Measurements from ENCODE around the gene ACOT11.
"Not testable (repeated sequence)": the region's sequence is repeated elsewhere in the genome, so short reads cannot be mapped to it uniquely, and the experiment has no call there.

ACOT11 gene

DNA sequence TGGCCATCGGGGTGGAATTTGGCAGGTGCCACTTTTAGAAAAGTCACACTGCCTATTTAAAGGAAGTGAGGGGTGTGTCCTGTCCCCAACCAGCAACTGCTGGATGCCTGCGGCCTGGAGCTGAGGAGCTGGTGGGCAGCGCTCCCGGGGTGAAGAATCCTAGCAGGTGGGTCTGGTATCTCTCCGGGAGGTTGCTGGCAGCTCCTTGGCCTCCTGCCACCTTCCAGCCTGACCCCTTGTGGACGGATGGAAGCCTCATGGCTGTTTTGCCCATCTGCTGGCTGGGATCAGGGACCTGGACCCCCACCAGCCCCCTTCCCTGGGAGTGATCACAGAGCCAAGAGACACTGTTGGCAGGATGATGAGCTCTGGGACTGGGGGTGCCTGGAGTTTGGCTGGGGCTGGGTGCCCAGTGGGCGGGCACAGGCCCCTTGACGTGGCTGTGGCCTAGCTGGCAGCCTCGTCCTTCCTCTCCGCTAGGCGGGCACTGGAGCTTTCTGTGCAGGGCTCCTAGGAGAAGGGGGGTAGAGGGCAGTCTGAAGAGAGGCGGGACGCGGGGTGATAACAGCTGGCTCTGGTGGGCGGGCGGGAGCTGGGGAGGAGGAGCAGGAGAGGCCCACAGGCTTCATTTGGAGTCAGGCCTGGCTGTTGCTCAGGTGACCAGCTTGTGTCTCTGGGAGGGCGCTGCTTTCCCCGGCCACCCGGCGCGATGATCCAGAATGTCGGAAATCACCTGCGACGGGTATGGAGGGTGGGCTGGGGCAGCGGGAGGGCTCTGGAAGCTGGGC is at the start of gene ACOT11:
ACOT11 (plus strand) TSS at position 628 of the 788 bp plus-strand sequence; CDS start at position 710, 82 bp downstream.
- DNase-seq = no peak

- no peak for DNase-seq
Measured at GRCh38 chr1:54498383-54499096, 49.5 kb upstream of the ACOT11 start.

DNA sequence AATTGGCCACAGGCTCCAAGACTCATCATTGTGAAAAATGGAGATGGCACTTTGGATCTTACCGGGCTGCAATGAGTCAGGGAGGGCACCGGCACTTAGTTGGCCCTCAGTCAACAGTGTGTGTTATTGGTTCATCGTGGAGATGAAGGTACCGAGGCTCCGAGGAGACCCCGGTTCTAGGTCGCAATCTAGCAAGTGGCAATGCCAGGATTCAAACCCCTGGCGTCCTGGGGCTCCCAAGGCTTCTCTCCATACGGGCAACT is 49.0 kb upstream of the ACOT11 start:
- no peak for DNase-seq

DNA sequence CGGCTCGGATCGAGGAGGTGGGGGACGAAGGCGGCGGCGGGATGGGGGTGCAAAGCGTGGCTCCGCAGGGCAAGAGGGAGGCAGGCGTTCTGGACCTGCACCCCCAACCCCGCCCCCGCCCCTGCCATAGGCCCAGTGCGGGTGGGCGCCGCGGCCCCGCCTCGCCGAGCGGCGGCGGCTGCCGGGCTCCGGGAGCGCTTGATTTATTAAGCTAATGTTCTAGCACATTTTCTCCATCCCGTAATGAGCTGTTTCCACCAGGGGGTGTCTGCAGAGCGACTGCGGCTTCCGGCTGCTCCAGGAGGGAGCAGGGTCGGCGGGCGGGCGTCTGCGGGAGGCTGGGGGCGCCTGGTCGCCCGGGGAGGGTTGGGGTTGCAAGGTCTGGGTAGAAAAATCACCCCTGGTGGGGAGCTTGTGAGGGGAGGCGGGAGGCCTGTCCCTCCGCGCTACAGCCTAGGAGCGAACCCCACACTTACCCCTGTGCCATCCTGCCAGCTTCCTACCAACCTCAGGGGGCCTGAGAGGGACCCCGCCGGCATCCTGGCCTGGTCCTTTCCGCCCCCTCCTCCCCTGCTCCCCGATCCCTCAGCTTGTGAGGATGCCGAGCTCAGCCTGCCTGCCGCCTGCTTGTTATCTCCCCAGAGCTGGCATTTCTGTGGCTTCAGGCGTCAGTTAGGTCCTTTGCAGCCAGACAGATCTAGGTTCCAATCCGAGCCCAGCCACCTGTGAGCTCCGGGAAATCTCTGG is 48.5 kb upstream of the ACOT11 start:
- peak; percentile 33 for DNase-seq

DNA sequence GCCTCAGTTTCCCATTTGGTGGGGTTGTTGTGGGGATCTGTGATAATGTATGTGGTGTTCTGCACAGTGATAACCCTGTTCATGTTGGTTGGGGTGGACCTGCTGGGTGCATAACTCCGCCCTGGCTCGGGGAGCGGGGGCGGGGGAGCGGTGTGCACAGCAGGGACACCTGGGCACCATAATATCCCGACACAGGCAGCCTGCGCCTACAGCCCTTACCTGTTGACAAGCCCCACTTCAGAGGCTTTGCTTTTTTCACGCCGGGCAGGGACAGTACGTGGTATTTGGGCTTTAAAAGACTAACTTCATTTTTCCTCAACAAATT is 48.0 kb upstream of the ACOT11 start:
- DNase-seq = no peak

DNA sequence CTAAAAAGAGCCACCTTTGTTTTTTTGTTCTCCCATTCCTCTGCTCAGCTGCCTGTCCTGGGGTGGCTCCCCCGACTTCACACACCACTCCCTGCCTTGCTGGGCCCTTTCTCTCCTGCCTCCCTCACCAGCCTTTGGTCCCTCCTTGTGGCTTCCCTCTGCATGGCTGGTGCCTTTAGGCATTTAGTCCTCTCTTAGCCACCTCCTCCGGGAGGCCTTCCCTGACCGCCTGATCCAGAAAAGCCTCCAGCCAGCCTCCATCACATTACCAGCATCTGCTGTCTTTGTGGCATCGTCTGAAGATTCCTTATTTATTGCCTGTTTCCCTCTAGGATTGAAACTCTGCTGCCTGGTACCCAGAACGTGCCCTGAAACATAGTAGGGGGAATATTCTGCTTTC is 46.2 kb upstream of the ACOT11 start:
- DNase-seq = no peak

GRCh38 chr1:54502342-54502741 is 45.7 kb upstream of the ACOT11 start:
- no peak for DNase-seq

DNA sequence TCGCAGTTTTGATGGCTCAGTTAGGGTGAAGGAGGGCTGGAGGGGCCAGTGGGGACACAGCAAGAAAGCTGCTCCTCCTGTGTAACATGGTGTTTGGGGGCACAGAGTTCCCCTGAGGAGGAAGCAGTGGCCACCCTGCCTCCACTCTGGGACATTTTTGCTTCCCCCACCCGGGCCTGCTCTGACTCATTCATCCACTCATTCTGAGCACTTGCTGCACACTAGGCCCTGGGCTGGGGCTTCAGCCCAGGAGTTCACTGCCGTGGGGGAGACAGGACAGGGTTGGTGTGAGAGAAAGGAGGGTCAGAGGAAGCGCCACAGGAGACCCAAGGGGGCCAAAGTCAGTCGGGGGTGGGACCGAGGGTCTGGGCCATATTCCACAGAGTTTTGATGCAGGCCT is 41.4 kb upstream of the ACOT11 start:
- no peak for DNase-seq

- no peak for DNase-seq
Measured at GRCh38 chr1:54507033-54507870, 40.8 kb upstream of the ACOT11 start.

DNA sequence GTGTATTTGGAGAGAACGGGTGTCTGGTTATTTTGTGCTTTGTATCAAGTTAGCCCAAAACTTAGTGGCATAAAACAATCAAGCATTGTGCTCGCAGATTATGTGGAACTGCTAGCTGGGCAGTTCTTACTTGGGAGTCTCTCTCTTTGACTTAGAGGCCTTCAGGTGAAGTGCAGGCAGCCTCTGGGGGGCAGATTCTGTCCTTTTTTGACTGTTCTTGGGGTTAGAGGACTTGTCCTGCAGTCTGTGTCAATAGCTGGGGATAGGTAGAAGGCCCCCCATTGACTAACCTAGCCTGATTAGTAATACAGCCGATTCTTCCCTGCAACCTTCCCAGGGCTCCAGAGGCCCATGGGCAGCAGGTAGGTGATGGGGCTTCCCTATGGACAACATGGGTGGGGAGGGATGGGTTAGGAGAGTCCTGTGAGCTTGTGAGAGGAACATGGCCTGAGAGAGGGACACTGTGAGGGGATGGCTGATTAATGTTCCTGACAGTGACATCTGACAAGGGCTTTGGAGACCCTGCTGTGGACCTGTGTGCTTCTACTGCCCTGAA is 37.2 kb upstream of the ACOT11 start:
- no peak for DNase-seq

DNA sequence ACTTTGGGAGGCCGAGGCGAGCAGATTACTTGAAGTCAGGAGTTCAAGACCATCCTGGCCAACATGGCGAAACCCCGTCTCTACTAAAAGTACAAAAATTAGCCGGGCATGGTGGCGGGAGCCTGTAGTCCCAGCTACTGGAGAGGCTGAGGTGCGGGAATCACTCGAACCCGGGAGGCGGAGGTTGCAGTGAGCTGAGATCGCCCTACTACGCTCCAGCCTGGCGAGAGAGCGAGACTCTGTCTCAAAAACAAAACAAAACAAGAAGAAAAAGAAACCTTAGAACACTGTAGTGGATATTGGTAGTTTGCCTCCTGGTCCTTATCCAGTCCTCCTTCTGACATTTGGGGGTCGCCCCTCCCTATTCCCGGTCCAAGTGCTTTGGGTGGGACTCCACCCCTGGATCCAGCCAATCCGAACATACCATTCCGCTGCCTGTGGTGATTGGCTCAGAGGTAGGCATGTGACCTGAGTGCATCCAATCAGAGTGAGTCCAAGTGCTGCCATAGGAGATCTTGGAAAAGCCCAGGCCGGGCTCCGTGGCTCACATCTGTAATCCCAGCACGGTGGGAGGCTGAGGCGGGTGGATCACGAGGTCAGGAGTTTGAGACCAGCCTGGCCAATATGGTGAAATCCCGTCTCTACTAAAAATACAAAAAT is 34.0 kb upstream of the ACOT11 start:
- DNase-seq = not testable (repeated sequence)

- DNase-seq = no peak
Measured at GRCh38 chr1:54516249-54516920, 31.6 kb upstream of the ACOT11 start.

- no peak for DNase-seq
Measured at GRCh38 chr1:54517496-54517895, 30.5 kb upstream of the ACOT11 start.

- DNase-seq = no peak
Measured at GRCh38 chr1:54518489-54518888, 29.5 kb upstream of the ACOT11 start.

- no peak for DNase-seq
Measured at GRCh38 chr1:54519709-54520108, 28.3 kb upstream of the ACOT11 start.

GRCh38 chr1:54520631-54521321 is 27.3 kb upstream of the ACOT11 start:
- DNase-seq = no peak

- not testable (repeated sequence) for DNase-seq
Measured at GRCh38 chr1:54526565-54526964, 21.5 kb upstream of the ACOT11 start.

GRCh38 chr1:54528613-54529012 is 19.4 kb upstream of the ACOT11 start:
- no peak for DNase-seq

- DNase-seq = no peak
Measured at GRCh38 chr1:54532033-54532432, 16.0 kb upstream of the ACOT11 start.

DNA sequence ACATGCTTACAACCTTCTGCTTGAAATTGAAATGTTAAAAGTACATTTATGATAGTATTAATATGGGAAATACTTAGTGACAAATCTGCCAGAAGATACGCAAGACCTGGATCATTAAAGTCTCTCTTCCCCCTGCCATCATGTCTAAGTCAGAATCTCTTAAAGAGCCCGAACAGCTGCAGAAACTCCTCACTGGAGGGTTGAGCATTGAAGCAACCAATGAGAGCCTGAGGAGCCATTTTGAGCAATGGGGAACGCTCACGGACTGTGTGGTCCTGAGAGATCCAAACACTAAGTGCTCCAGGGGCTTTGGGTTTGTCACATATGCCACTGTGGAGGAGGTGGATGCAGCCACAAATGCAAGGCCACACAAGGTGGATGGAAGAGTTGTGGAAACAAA is 11.4 kb upstream of the ACOT11 start:
- DNase-seq = not testable (repeated sequence)

DNA sequence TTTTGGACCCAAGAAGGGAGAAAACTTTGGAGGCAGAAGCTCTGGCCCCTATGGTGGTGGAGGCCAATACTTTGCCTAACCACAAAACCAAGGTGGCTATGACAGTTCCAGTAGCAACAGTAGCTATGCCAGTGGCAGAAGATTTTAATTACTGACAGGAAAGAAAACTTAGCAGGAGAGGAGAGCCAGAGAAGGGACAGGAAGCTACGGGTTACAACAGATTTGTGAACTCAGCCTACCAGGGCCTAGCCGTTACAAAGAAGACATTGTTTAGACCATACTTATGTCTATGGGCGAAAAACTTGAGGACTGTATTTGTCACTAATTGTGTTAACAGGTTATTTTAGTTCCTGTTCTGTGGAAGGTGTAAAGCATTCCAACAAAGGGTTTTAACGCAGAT is 10.4 kb upstream of the ACOT11 start:
- DNase-seq = no peak

Measured in activated naive CD4-positive, alpha-beta T cell treated with anti-CD3 and anti-CD28 coated beads, Interleukin-2, amount 50 U/mL, for 16 hours (primary cell).